DMS79 (cell line): ENCODE measurements around the gene ITPK1.
A peak's percentile ranks its signal among the peaks of the same experiment; 100 is the strongest.

Experiments used
- DNase-seq: peaks from one replicate; lab custom pipeline; 2025; lab: John Stamatoyannopoulos, UW

The ITPK1 gene

GRCh38 chr14:93041830-93042229 lies 73.9 kb downstream of the ITPK1 start:
- no peak for DNase-seq

- no peak for DNase-seq
These were observed 74.7 kb downstream of the ITPK1 start for GRCh38 chr14:93040982-93041381.

GRCh38 chr14:93040443-93040842 lies 75.3 kb downstream of the ITPK1 start:
- no peak for DNase-seq

- DNase-seq = no peak
These were observed 75.9 kb downstream of the ITPK1 start for GRCh38 chr14:93039649-93040315.

- no peak for DNase-seq
These were observed 78.4 kb downstream of the ITPK1 start for GRCh38 chr14:93037351-93037750.

GRCh38 chr14:93036652-93037345 lies 78.9 kb downstream of the ITPK1 start:
- DNase-seq = no peak

GRCh38 chr14:93035917-93036651 lies 79.6 kb downstream of the ITPK1 start:
- DNase-seq = no peak

- no peak for DNase-seq
These were observed 80.2 kb downstream of the ITPK1 start for GRCh38 chr14:93035585-93035916.

GRCh38 chr14:93034671-93034994 lies 81.1 kb downstream of the ITPK1 start:
- DNase-seq = no peak

- DNase-seq = no peak
These were observed 81.6 kb downstream of the ITPK1 start for GRCh38 chr14:93033983-93034670.

- no peak for DNase-seq
These were observed 82.4 kb downstream of the ITPK1 start for GRCh38 chr14:93033084-93033982.

GRCh38 chr14:93032421-93032936 lies 83.2 kb downstream of the ITPK1 start:
- no peak for DNase-seq

- DNase-seq = no peak
These were observed 84.0 kb downstream of the ITPK1 start for GRCh38 chr14:93031505-93032315.

GRCh38 chr14:93030761-93031160 lies 85.0 kb downstream of the ITPK1 start:
- DNase-seq = no peak

GRCh38 chr14:93029911-93030508 lies 85.7 kb downstream of the ITPK1 start:
- DNase-seq = no peak

GRCh38 chr14:93029417-93029816 lies 86.3 kb downstream of the ITPK1 start:
- no peak for DNase-seq

GRCh38 chr14:93028724-93029076 lies 87.0 kb downstream of the ITPK1 start:
- DNase-seq = peak; percentile 33

GRCh38 chr14:93027810-93028723 lies 87.7 kb downstream of the ITPK1 start:
- DNase-seq = no peak

- no peak for DNase-seq
These were observed 89.4 kb downstream of the ITPK1 start for GRCh38 chr14:93026339-93026738.
